GM18873 (cell line): Measurements from ENCODE around the gene REV1.

Experiments used
- ATAC-seq: cut with Tn5 transposase; IDR thresholded peaks from one replicate; pipeline ENCODE4 v1.9.1; 2021; ENCODE audit warnings: mild to moderate bottlenecking, moderate library complexity, moderate number of reproducible peaks; ENCODE audit not compliant: unreplicated experiment, low FRiP score

REV1 gene

DNA sequence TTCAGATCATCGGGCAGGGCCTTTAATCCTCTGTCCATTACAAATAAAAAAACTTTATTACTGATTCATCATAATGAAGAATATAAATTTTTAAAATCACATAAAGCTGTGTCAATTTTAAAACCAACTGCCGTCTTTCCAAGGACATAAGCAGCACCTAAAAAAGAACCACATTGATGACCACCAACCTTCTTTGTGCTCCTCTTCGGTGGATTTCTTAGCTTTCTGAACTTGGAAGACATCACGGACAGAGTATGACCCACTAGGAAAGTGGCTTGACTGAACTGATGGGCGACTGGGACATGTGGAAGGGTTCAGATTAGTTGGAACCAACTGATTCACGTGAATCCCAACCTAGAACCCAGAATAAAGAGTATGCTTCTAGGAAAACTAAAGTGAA, 83.7 kb downstream of the REV1 start:
- no peak for ATAC-seq

DNA sequence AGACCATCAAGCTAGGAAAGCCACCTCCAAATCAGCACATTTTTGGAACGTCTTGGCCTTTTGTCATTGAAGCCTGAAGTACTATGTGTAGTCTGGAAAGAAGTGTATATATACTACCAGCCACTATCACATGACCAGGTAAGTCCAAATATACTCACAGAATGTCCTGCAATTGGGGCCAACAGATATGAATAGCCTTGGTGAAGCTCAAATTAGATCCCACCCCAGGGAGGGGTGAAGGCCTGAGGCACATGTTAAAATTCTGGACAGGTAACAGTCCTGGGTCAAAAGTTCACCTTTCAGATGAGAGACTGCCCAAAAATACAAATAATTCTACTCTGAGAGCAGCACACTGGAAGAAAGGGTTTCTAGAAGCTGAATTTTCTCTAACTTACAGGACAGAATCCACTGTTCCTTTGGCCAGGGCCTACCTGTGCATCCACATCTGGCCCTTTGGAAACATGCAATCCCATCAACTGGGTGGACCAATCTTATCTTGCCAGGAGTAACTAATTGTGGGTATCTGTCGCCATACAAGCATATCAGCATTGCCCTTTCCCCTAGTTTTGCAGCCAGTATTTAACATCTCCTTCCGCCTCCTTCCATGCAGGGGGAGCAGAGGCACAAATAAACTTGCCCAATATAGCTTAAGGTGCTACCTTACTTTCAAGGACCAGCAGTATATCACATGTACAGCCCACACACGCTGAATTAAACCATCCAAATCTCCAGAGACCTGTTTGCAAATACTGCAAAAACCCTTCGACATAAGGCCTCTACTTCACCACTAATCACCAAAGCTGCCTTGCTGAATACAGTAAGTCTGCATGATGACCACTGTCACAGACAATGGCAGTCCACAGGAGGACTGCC, 84.8 kb downstream of the REV1 start:
- no peak for ATAC-seq

DNA sequence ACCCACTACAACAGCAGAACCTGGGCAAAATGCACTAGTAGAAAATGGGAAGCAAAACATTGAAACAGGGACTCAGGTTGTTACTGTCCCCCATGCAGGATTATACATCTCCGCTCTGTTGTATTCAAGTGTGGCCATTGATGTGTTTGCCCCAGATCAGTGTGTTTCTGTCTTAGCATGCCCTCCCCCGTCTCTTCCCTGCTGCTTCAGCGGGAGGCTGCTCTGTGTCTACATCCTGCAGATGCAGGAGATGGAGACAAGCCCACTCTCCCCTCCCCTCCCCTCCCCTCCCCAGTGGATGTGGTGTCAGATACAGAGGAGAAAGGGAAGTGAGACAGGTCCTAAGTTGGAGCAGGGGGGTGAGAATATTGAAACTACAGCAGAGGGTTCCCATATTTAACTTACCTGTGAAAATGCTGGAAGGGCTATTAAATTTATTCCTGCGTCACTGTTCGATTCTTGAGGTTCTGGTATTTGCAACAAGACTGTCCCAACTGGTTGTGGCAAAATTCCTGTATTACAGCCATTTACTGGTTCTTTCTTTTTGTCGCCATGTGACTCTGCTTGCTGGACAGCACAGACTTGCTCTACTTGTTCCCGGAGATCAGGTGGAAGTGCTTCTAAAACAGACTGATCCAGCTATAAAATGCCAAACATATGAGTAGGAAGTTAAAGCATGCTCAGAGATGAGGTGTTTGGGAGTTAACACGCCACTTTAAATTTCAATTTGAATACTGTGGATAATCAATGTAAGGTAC, 85.6 kb downstream of the REV1 start:
- ATAC-seq, result no peak

DNA sequence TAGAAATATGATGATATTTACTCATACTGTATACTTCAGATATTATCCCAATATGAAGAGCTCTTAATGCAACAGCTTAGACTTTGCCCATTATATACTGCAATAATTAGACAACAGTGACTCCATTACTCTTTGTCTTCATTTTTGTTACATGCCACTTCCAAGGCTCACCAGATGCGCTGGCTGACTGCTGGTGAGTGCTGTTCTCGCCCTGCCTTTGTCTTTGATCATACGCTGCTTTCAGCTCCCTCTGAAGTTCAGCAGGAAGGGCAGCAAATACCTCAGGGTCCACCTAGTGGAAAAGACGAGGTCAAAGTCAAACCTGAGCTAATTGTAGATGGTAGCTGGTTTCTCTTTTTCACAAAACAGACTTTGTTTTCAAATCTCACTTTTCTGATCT, 86.3 kb downstream of the REV1 start:
- no peak for ATAC-seq

DNA sequence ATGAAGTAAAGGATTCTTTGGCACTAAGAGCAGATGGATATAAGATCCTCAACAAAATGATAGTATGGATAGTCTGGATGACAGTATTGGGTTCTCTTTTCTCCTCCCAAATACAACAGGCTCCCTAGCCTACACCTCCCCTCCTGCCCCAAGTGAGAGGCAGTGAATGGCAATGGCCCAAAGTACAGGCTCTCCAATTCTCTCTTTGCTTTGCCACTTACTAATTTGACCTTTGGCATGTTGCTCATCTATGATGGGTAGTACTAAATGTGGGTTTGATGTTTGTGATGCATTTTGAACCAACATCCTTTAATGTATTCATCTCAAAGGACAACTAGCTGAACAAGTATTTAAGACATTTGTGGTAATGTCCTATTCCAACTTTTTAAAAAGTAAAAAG, 86.7 kb downstream of the REV1 start:
- ATAC-seq, result no peak

GRCh38 chr2:99401841-99402240, 88.0 kb downstream of the REV1 start:
- ATAC-seq, result no peak

DNA sequence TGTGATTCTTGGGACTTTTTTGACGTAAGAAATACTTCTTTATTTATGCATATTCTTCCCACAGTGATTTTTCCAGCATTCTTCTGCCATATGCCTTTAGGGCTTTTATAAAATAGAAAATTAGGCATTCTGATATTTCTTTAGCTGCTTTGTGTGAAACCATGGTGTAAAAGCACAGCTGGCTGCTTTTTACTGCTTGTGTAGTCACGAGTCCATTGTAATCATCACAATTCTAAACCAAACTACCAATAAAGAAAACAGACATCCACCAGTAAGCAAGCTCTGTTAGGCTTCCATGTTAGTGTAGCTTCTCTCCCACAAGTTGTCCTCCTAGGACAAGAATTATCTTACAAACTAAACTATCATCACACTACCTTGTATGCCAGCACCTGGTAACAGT, 90.0 kb downstream of the REV1 start:
- ATAC-seq, result no peak

GRCh38 chr2:99399063-99399462, 90.8 kb downstream of the REV1 start:
- no peak for ATAC-seq

GRCh38 chr2:99398303-99398702, 91.5 kb downstream of the REV1 start:
- ATAC-seq, result no peak

DNA sequence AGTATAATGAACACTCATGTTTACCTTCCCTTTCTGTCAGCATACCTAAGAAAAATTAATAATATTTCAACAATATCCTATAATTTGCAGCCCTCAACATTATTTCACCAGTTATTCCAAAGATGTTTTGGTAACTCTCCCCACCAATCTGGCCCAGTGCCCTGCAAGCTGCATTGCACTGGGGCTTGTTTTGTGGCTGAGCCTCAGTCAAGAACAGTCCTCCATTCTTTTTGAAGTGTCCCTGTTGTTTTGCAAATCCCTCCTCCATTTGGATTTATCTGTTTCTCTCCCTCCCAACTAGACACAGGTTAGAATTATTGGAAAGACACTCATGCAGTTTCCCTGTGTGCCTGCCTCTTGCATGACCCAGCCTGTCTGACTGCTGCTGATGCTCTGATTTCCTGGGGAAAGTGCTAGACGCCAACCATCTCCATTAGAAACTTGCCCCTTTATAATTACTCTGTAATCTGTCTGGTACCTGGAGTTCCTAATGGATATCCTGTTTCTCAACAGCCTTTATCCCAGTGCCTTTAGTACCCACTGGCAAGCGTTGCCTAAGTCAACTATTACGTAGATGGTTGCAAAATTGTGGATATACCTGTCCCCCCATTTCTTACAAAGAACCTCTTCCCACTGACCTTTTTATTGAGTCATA, 92.4 kb downstream of the REV1 start:
- ATAC-seq, result no peak

GRCh38 chr2:99395589-99396130, 94.2 kb downstream of the REV1 start:
- ATAC-seq, result no peak

GRCh38 chr2:99389946-99390345, 99.9 kb downstream of the REV1 start:
- ATAC-seq, result no peak

DNA sequence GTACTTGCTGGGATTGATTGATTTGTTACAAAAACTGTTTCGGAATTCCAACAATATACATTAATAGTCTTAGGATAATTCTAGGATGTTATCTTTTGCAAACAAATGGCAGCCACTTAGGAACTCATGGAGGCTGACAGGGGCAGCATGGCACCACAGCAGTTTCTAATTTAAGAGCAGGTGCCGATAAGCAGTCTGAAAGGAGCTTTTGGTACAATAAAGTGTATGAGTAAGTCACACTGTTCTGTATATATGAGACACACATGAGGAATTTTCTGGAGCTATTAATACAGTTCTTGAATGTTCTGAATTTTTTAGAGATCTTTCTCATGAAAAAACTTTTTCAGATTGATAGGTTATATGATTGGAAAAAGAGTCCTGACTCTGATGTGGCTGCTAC, 100.4 kb downstream of the REV1 start:
- no peak for ATAC-seq

GRCh38 chr2:99388892-99389291, 100.9 kb downstream of the REV1 start:
- ATAC-seq, result no peak

GRCh38 chr2:99386011-99386410, 103.8 kb downstream of the REV1 start:
- no peak for ATAC-seq

DNA sequence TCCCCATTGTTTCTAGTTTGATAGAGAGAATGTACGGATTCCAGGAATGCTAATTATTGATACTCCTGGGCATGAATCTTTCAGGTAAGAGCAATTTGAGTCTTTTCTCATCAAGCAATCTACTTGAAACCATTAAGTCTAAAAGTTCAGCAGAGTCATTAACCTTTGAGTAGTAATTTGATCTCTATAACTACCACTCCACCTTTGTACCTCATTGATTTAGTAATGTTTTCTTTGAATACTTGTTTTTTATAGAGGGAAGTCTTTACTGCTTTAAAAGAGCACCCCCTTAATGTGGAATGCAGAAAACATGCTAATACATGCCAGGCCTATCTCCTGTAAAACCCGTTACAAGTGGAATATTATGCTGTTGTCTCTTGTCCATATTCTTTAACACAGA, 107.7 kb downstream of the REV1 start:
- ATAC-seq, result no peak

- ATAC-seq, result no peak
These were observed 109.3 kb downstream of the REV1 start for GRCh38 chr2:99380376-99381010.

GRCh38 chr2:99377879-99378278, 111.9 kb downstream of the REV1 start:
- ATAC-seq, result no peak

GRCh38 chr2:99376254-99376864, 113.5 kb downstream of the REV1 start:
- no peak for ATAC-seq

- ATAC-seq, result no peak
These were observed 115.1 kb downstream of the REV1 start for GRCh38 chr2:99374747-99375146.
